Skeletal muscle satellite cell (primary cell): ENCODE measurements around the gene USP32.
"Not testable (repeated sequence)": the region's sequence is repeated elsewhere in the genome, so short reads cannot be mapped to it uniquely, and the experiment has no call there.

ENCODE experiments used
- H3K27me3 ChIP-seq: 2 replicates; pipeline ENCODE4 v1.7.0; 2013; ENCODE audit warnings: low read length; ENCODE audit not compliant: control insufficient read depth, insufficient read depth
- H3K36me3 ChIP-seq: 2 replicates; pipeline ENCODE4 v1.7.0; 2013; ENCODE audit warnings: mild to moderate bottlenecking, control low read depth, low read length; ENCODE audit not compliant: insufficient read depth
- H3K4me1 ChIP-seq: 2 replicates; pipeline ENCODE4 v1.7.0; 2013; ENCODE audit warnings: low read length; ENCODE audit not compliant: control insufficient read depth, insufficient read depth
- H3K4me2 ChIP-seq: 2 replicates; pipeline ENCODE4 v1.7.0; 2013; ENCODE audit warnings: mild to moderate bottlenecking, low read length
- H3K4me3 ChIP-seq: 2 replicates; pipeline ENCODE4 v1.7.0; 2013; ENCODE audit warnings: low read length
- H3K9ac ChIP-seq: 2 replicates; pipeline ENCODE4 v1.7.0; 2013; ENCODE audit warnings: mild to moderate bottlenecking, low read depth, low read length, moderate library complexity
- H3K9me3 ChIP-seq: replicated peaks from 2 replicates; pipeline ENCODE4 v1.7.0; 2013; ENCODE audit warnings: mild to moderate bottlenecking, control low read depth, low read length

Gene USP32

GRCh38 chr17:60208302-60208701, 183.6 kb downstream of the USP32 start:
- H3K4me2 ChIP-seq, H3K9ac ChIP-seq, H3K9me3 ChIP-seq, H3K4me3 ChIP-seq, H3K36me3 ChIP-seq, H3K27me3 ChIP-seq, H3K4me1 ChIP-seq: not testable (repeated sequence)

- H3K9ac ChIP-seq, H3K4me1 ChIP-seq, H3K4me3 ChIP-seq, H3K9me3 ChIP-seq, H3K4me2 ChIP-seq, H3K27me3 ChIP-seq, H3K36me3 ChIP-seq: not testable (repeated sequence)
These were observed 186.2 kb downstream of the USP32 start for GRCh38 chr17:60205782-60206181.

- H3K4me3 ChIP-seq, H3K4me1 ChIP-seq, H3K4me2 ChIP-seq, H3K9me3 ChIP-seq, H3K9ac ChIP-seq, H3K27me3 ChIP-seq: not testable (repeated sequence)
- peaks cover 20% of the 10 kb centered on the region for H3K36me3 ChIP-seq
These were observed 193.3 kb downstream of the USP32 start for GRCh38 chr17:60198630-60199029.

- not testable (repeated sequence) for H3K4me1 ChIP-seq, H3K9ac ChIP-seq, H3K4me3 ChIP-seq, H3K4me2 ChIP-seq, H3K27me3 ChIP-seq, H3K9me3 ChIP-seq
- peaks cover 42% of the 10 kb centered on the region for H3K36me3 ChIP-seq
These were observed 197.8 kb downstream of the USP32 start for GRCh38 chr17:60194141-60194540.

GRCh38 chr17:60193482-60193881, 198.5 kb downstream of the USP32 start:
- H3K9ac ChIP-seq, result no peak overlapping the region
- H3K36me3 ChIP-seq, result peaks cover 44% of the 10 kb centered on the region
- H3K27me3 ChIP-seq, result no peaks in the 10 kb centered on the region
- H3K4me3 ChIP-seq, result no peak overlapping the region
- no peak overlapping the region for H3K4me2 ChIP-seq
- no peaks in the 10 kb centered on the region for H3K9me3 ChIP-seq
- H3K4me1 ChIP-seq, result no peaks in the 10 kb centered on the region

GRCh38 chr17:60193032-60193431, 198.9 kb downstream of the USP32 start:
- not testable (repeated sequence) for H3K4me3 ChIP-seq, H3K9me3 ChIP-seq, H3K4me1 ChIP-seq, H3K9ac ChIP-seq, H3K27me3 ChIP-seq, H3K4me2 ChIP-seq
- H3K36me3 ChIP-seq, result peaks cover 42% of the 10 kb centered on the region

- not testable (repeated sequence) for H3K4me2 ChIP-seq, H3K27me3 ChIP-seq, H3K4me3 ChIP-seq, H3K9me3 ChIP-seq, H3K9ac ChIP-seq
- Histone ChIP-seq H3K36me3 (peaks cover 43% of the 10 kb centered on the region), H3K4me1 (peaks cover 14% of the 10 kb centered on the region)
These were observed 201.9 kb downstream of the USP32 start for GRCh38 chr17:60190032-60190431.

- no peak overlapping the region for H3K4me3 ChIP-seq
- H3K9ac ChIP-seq, result no peak overlapping the region
- no peaks in the 10 kb centered on the region for H3K27me3 ChIP-seq
- no peak overlapping the region for H3K4me2 ChIP-seq
- no peaks in the 10 kb centered on the region for H3K9me3 ChIP-seq
- H3K4me1 ChIP-seq, result peaks cover 14% of the 10 kb centered on the region
- peaks cover 41% of the 10 kb centered on the region for H3K36me3 ChIP-seq
These were observed 203.2 kb downstream of the USP32 start for GRCh38 chr17:60188759-60189158.

- Histone ChIP-seq H3K36me3 (peaks cover 37% of the 10 kb centered on the region), H3K4me1 (peaks cover 14% of the 10 kb centered on the region)
- H3K9ac ChIP-seq, H3K4me3 ChIP-seq, H3K4me2 ChIP-seq, H3K9me3 ChIP-seq, H3K27me3 ChIP-seq: not testable (repeated sequence)
These were observed 204.8 kb downstream of the USP32 start for GRCh38 chr17:60186846-60187745.

- H3K4me3 ChIP-seq, H3K4me2 ChIP-seq, H3K9me3 ChIP-seq, H3K27me3 ChIP-seq, H3K9ac ChIP-seq: not testable (repeated sequence)
- Histone ChIP-seq H3K36me3 (peaks cover 40% of the 10 kb centered on the region), H3K4me1 (peaks cover 14% of the 10 kb centered on the region)
These were observed 205.6 kb downstream of the USP32 start for GRCh38 chr17:60186372-60186771.

- H3K9me3 ChIP-seq, H3K9ac ChIP-seq, H3K4me1 ChIP-seq, H3K4me2 ChIP-seq, H3K4me3 ChIP-seq, H3K27me3 ChIP-seq: not testable (repeated sequence)
- peaks cover 28% of the 10 kb centered on the region for H3K36me3 ChIP-seq
These were observed 211.6 kb downstream of the USP32 start for GRCh38 chr17:60180380-60180779.

GRCh38 chr17:60178180-60178579, 213.8 kb downstream of the USP32 start:
- H3K27me3 ChIP-seq, H3K9ac ChIP-seq, H3K4me3 ChIP-seq, H3K4me1 ChIP-seq, H3K9me3 ChIP-seq, H3K4me2 ChIP-seq: not testable (repeated sequence)
- H3K36me3 ChIP-seq, result peaks cover 21% of the 10 kb centered on the region
